ENCODE results near the gene TMED5. TPM values are rescaled to one million over a fixed set of nuclear protein-coding genes. Genes with fewer than 3 reads are reported as not detected.
"Not testable (repeated sequence)": the region's sequence is repeated elsewhere in the genome, so short reads cannot be mapped to it uniquely, and the experiment has no call there.

TMED5 gene
- total RNA-seq: 37.5 and 44.8 TPM in 2 replicates

- DNase-seq (ENCODE audit: low read depth in 2 of 2): peak; percentile 98 to 99
These were observed at the start of gene TMED5 for GRCh38 chr1:93179886-93180722. Gene TMED5 (minus strand): TSS chr1:93180413. CDS start chr1:93180242, 171 bp downstream.

- DNase-seq (ENCODE audit: low read depth in 2 of 2): no peak
These were observed 42.9 kb upstream of the TMED5 start for GRCh38 chr1:93223023-93223675.

- no peak for DNase-seq (ENCODE audit: low read depth in 2 of 2)
These were observed 41.7 kb upstream of the TMED5 start for GRCh38 chr1:93221913-93222312.

GRCh38 chr1:93220716-93221115, 40.5 kb upstream of the TMED5 start:
- not testable (repeated sequence) for DNase-seq (ENCODE audit: low read depth in 2 of 2)

- peak in 1 of 2 donors; percentile 90 for DNase-seq (ENCODE audit: low read depth in 2 of 2)
These were observed 39.2 kb upstream of the TMED5 start for GRCh38 chr1:93219443-93219842.

GRCh38 chr1:93215322-93215721, 35.1 kb upstream of the TMED5 start:
- DNase-seq (ENCODE audit: low read depth in 2 of 2): no peak

- DNase-seq (ENCODE audit: low read depth in 2 of 2): no peak
These were observed 27.0 kb upstream of the TMED5 start for GRCh38 chr1:93207211-93207610.

- no peak for DNase-seq (ENCODE audit: low read depth in 2 of 2)
These were observed 26.3 kb upstream of the TMED5 start for GRCh38 chr1:93206567-93206954.

GRCh38 chr1:93205892-93206566, 25.8 kb upstream of the TMED5 start:
- no peak for DNase-seq (ENCODE audit: low read depth in 2 of 2)

GRCh38 chr1:93200714-93201113, 20.5 kb upstream of the TMED5 start:
- no peak for DNase-seq (ENCODE audit: low read depth in 2 of 2)

- no peak for DNase-seq (ENCODE audit: low read depth in 2 of 2)
These were observed 19.9 kb upstream of the TMED5 start for GRCh38 chr1:93200086-93200620.

- no peak for DNase-seq (ENCODE audit: low read depth in 2 of 2)
These were observed 18.9 kb upstream of the TMED5 start for GRCh38 chr1:93199150-93199549.

GRCh38 chr1:93196591-93196990, 16.4 kb upstream of the TMED5 start:
- peak in 1 of 2 donors; percentile 7 for DNase-seq (ENCODE audit: low read depth in 2 of 2)

- DNase-seq (ENCODE audit: low read depth in 2 of 2): no peak
These were observed 14.2 kb upstream of the TMED5 start for GRCh38 chr1:93194231-93194990.

- DNase-seq (ENCODE audit: low read depth in 2 of 2): no peak
These were observed 10.2 kb upstream of the TMED5 start for GRCh38 chr1:93190432-93190831.

GRCh38 chr1:93186667-93187066, 6.5 kb upstream of the TMED5 start:
- DNase-seq (ENCODE audit: low read depth in 2 of 2): no peak

GRCh38 chr1:93180723-93181613, 755 bp upstream of the TMED5 start, which contains the start of gene CCDC18:
Gene CCDC18 (plus strand): TSS chr1:93180724. CDS start chr1:93183362, 2,638 bp downstream.
- peak in 1 of 2 donors; percentile 73 for DNase-seq (ENCODE audit: low read depth in 2 of 2)

GRCh38 chr1:93178418-93178817, 1.8 kb downstream of the TMED5 start:
- peak; percentile 35 to 70 for DNase-seq (ENCODE audit: low read depth in 2 of 2)

GRCh38 chr1:93177991-93178390, 2.2 kb downstream of the TMED5 start:
- DNase-seq (ENCODE audit: low read depth in 2 of 2): peak; percentile 23 to 44

- DNase-seq (ENCODE audit: low read depth in 2 of 2): not testable (repeated sequence)
These were observed 5.6 kb downstream of the TMED5 start for GRCh38 chr1:93174638-93175037.

Data from lung microvascular endothelial cell (primary cell).